PFSK-1 (cell line): Measurements from ENCODE around the gene GAS7.

Source experiments
- FOXP2 ChIP-seq: optimal IDR thresholded peaks from 2 replicates; pipeline ENCODE3; 2011; ENCODE audit warnings: borderline replicate concordance, control low read depth, inconsistent platforms; ENCODE audit not compliant: insufficient read depth; ENCODE audit errors: extremely low read length, extremely low read depth
- POLR2AphosphoS5 ChIP-seq: IDR thresholded peaks from 2 replicates; pipeline ENCODE4 v1.6.1; 2012; ENCODE audit warnings: low read depth, mild to moderate bottlenecking, control low read depth, low read length, moderate library complexity
- REST ChIP-seq, 2 experiments: IDR thresholded peaks; 2 replicates each; pipeline versions ENCODE4 v1.6.1 to v1.8.0; 2011 to 2012; ENCODE audit warnings: low read depth in 2 of 2, low read length in 2 of 2, control low read depth in 1 of 2, inconsistent platforms in 1 of 2, mild to moderate bottlenecking in 1 of 2, moderate library complexity in 1 of 2; ENCODE audit not compliant: insufficient read depth in 1 of 2
- SIN3A ChIP-seq: IDR thresholded peaks from 2 replicates; pipeline ENCODE4 v1.6.1; 2012; ENCODE audit warnings: mild to moderate bottlenecking, low read length, moderate library complexity, borderline replicate concordance; ENCODE audit not compliant: insufficient read depth
- TAF1 ChIP-seq: IDR thresholded peaks from 2 replicates; pipeline ENCODE4 v1.6.1; 2012; ENCODE audit warnings: low read length, control low read depth, borderline replicate concordance; ENCODE audit not compliant: insufficient read depth

The GAS7 gene

GRCh38 chr17:10072086-10072485, 126.3 kb downstream of the GAS7 start:
- TF ChIP-seq SIN3A: no peak
- no peak for TF ChIP-seq TAF1
- TF ChIP-seq FOXP2: no peak

GRCh38 chr17:10071141-10071540, 127.3 kb downstream of the GAS7 start:
- TF ChIP-seq REST (IDR thresholded peaks at IDR 0.05; ENCODE audit: insufficient read depth in 1 of 2, low read depth in 2 of 2, low read length in 2 of 2): no peak
- no peak for TF ChIP-seq FOXP2
- no peak for TF ChIP-seq POLR2AphosphoS5
- no peak for TF ChIP-seq SIN3A
- TF ChIP-seq TAF1: no peak

- TF ChIP-seq FOXP2: no peak
- TF ChIP-seq SIN3A: no peak
- no peak for TF ChIP-seq POLR2AphosphoS5
Observed at GRCh38 chr17:10070690-10071089, 127.7 kb downstream of the GAS7 start.

GRCh38 chr17:10069301-10069700, 129.1 kb downstream of the GAS7 start:
- TF ChIP-seq FOXP2 (no peak), REST (IDR thresholded peaks at IDR 0.05; ENCODE audit: insufficient read depth in 1 of 2, low read depth in 2 of 2, low read length in 2 of 2) (no peak), SIN3A (no peak), POLR2AphosphoS5 (no peak), TAF1 (no peak)

GRCh38 chr17:10067446-10068143, 130.8 kb downstream of the GAS7 start:
- TF ChIP-seq FOXP2 (no peak), SIN3A (no peak), REST (IDR thresholded peaks at IDR 0.05; ENCODE audit: insufficient read depth in 1 of 2, low read depth in 2 of 2, low read length in 2 of 2) (no peak), POLR2AphosphoS5 (no peak), TAF1 (no peak)

- TF ChIP-seq FOXP2 (no peak), TAF1 (no peak)
Observed at GRCh38 chr17:10064536-10064935, 133.9 kb downstream of the GAS7 start.
